Parathyroid adenoma (tissue), 2 donors: ENCODE data around the gene SIAE.

Source experiments
- H2AFZ ChIP-seq: fragments of 300-600 bp; sonication (generic); one replicate; pipeline ENCODE4 v1.7.0; 2017; ENCODE audit warnings: antibody characterized with exemption, mild to moderate bottlenecking
- H3K27ac ChIP-seq: fragments of 300-600 bp; sonication (generic); one replicate; pipeline ENCODE4 v1.7.0; 2017
- H3K27me3 ChIP-seq: fragments of 300-600 bp; sonication (generic); one replicate; pipeline ENCODE4 v1.7.0; 2017; ENCODE audit warnings: low read length; ENCODE audit not compliant: control insufficient read depth, insufficient read depth
- H3K36me3 ChIP-seq: fragments of 300-600 bp; sonication (generic); one replicate; pipeline ENCODE4 v1.7.0; 2017; ENCODE audit warnings: low read length; ENCODE audit not compliant: control insufficient read depth, insufficient read depth
- H3K4me1 ChIP-seq: fragments of 300-600 bp; sonication (generic); one replicate; pipeline ENCODE4 v1.7.0; 2017; ENCODE audit warnings: control low read depth
- H3K4me2 ChIP-seq: fragments of 300-600 bp; sonication (generic); one replicate; pipeline ENCODE4 v1.7.0; 2017; ENCODE audit warnings: low read length
- H3K4me3 ChIP-seq: fragments of 300-600 bp; sonication (generic); one replicate; pipeline ENCODE4 v1.7.0; 2017; ENCODE audit warnings: low read depth, low read length
- H3K79me2 ChIP-seq: fragments of 300-600 bp; sonication (generic); one replicate; pipeline ENCODE4 v1.7.0; 2017; ENCODE audit warnings: control low read depth
- H3K9ac ChIP-seq: fragments of 300-600 bp; sonication (generic); one replicate; pipeline ENCODE4 v1.7.0; 2017; ENCODE audit warnings: mild to moderate bottlenecking
- H3K9me3 ChIP-seq: fragments of 300-600 bp; sonication (generic); one replicate; pipeline ENCODE4 v1.7.0; 2017; ENCODE audit warnings: low read length; ENCODE audit not compliant: control insufficient read depth
- TF ChIP-seq, protein P1 (sequence below): fragments of 300-600 bp; sonication (generic); IDR thresholded peaks from one replicate; pipeline ENCODE4 v1.7.0; 2017; ENCODE audit warnings: antibody characterized with exemption, mild to moderate bottlenecking
- donor health status: primary hyperparathyroidism.

SIAE gene, protein sequence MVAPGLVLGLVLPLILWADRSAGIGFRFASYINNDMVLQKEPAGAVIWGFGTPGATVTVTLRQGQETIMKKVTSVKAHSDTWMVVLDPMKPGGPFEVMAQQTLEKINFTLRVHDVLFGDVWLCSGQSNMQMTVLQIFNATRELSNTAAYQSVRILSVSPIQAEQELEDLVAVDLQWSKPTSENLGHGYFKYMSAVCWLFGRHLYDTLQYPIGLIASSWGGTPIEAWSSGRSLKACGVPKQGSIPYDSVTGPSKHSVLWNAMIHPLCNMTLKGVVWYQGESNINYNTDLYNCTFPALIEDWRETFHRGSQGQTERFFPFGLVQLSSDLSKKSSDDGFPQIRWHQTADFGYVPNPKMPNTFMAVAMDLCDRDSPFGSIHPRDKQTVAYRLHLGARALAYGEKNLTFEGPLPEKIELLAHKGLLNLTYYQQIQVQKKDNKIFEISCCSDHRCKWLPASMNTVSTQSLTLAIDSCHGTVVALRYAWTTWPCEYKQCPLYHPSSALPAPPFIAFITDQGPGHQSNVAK

DNA sequence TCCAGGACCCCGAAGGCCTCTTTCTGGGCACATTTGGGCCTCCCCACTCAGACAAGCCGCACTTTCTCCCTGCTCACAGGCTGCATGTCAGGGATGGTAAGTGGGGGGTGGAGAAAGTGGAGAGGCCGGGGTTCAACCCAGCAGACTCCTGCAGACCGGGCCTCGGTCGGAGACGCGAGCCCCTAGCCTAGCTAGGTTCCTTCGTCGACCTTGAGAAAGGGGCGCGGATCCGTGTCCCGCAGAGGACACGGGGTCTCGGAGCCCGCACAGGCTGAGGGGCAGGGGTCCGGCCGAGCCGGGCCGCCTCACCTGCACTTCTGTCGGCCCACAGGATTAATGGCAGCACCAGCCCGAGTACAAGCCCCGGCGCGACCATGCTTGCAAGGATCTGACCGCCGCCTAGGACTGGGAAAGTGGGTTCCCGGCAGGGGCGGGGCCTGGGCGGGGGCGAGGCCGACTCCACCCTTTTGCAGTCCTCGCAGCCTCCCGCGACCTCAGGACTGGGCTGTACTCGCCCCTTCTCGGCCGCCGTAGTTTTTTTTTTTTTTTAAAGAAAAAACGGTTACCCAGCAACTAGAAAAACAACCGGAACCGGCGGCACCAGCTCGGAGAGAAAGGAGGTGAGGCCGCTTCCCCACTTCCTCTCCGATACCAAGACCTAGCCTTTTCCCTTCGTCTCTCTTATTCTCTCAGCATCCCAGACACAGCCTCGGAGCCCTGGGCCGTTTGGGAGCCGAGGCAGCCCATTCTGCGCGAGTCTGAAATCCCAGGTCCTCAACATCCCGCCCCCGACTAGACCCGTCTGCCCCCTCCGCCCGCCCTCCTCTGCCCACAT lies at the start of gene SIAE, which contains the start of gene SPA17:
Gene SIAE (minus strand): TSS at position 407 of the 835 bp plus-strand sequence. CDS start 31 bp downstream, at position 376.
Gene SPA17 (plus strand): TSS at position 572 of the 835 bp plus-strand sequence. CDS start 1,361 bp downstream, outside the sequence.
- Histone ChIP-seq H3K9me3 (no peaks in the 10 kb centered on the region), H2AFZ (peak within 1 kb of the TSS; percentile 61), H3K27ac (peak within 1 kb of the TSS; percentile 86), H3K36me3 (no peaks in the 10 kb centered on the region), H3K9ac (peak within 1 kb of the TSS; percentile 46), H3K79me2 (peaks cover 2% of the 10 kb centered on the region), H3K4me2 (peak within 1 kb of the TSS; percentile 80), H3K4me3 (peak within 1 kb of the TSS; percentile 82), H3K4me1 (peaks cover 4% of the 10 kb centered on the region), H3K27me3 (no peaks in the 10 kb centered on the region)
- TF ChIP-seq, protein P1, sequence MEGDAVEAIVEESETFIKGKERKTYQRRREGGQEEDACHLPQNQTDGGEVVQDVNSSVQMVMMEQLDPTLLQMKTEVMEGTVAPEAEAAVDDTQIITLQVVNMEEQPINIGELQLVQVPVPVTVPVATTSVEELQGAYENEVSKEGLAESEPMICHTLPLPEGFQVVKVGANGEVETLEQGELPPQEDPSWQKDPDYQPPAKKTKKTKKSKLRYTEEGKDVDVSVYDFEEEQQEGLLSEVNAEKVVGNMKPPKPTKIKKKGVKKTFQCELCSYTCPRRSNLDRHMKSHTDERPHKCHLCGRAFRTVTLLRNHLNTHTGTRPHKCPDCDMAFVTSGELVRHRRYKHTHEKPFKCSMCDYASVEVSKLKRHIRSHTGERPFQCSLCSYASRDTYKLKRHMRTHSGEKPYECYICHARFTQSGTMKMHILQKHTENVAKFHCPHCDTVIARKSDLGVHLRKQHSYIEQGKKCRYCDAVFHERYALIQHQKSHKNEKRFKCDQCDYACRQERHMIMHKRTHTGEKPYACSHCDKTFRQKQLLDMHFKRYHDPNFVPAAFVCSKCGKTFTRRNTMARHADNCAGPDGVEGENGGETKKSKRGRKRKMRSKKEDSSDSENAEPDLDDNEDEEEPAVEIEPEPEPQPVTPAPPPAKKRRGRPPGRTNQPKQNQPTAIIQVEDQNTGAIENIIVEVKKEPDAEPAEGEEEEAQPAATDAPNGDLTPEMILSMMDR: no peak

DNA sequence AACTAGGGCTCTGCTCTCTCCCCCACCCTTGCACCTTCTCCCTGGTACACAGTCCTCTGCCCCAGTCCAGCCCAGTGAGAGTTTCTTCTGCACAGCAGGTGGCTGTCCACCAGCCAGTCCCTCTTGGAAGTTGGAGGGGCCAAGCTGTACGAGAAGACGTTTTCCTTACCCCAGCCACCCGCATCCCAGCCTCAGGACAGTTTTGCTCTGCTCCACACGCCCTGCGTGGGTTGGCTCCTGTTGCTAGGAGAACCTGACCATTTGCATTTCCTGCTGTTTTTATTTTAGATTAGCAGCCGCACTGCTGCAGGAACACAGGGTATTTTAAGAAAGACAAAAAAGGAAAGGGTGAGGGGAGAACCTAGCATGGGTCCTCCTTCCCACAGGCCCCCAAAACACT lies 48.6 kb upstream of the SIAE start:
- no peaks in the 10 kb centered on the region for H3K36me3 ChIP-seq
- TF ChIP-seq, protein P1: no peak
- H3K9me3 ChIP-seq: no peaks in the 10 kb centered on the region
- no peak overlapping the region for H3K4me2 ChIP-seq
- no peak overlapping the region for H3K4me3 ChIP-seq
- H3K4me1 ChIP-seq: no peaks in the 10 kb centered on the region
- H3K9ac ChIP-seq: no peak overlapping the region
- H3K79me2 ChIP-seq: no peaks in the 10 kb centered on the region
- no peak overlapping the region for H3K27ac ChIP-seq
- H2AFZ ChIP-seq: no peak overlapping the region
- no peaks in the 10 kb centered on the region for H3K27me3 ChIP-seq

DNA sequence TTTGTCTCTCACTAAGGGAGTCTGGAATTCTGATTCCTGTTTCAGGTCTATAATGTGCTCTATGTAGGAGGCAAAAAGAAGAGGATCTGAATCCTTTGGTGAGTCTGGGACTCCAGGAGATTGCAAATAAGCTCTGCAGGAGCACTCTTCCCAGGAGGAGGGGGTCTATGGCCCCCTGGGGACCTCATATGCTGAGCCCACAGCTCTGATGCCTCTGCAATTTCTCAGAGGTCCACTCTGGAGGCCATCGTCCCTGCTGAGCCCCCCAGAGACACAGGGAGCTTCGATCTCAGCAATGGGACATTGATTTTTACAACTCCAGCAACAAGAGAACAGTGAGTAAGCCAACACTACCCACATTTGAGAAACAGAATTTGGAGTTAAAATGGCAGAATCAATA lies 46.0 kb upstream of the SIAE start:
- Histone ChIP-seq H3K27me3 (no peaks in the 10 kb centered on the region), H2AFZ (no peak overlapping the region)

DNA sequence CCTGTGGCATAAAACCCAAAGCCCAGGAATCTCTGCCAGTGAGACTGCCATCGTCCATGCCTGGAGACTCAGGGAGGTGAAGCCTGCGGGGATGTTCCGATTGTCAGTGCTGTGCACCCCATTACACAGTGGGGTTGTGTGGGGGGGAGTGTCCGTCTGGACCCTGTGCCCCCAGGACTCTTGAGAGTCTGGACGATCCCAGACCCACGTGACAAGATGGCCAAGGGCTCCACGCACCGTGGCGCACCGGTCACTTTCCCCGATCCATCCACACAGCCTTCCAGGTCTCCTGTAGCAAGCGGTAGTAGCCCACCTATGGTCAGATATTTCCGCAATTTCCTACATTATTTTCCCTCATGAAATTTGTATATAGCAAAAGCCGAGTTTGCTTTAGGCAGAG lies 45.3 kb upstream of the SIAE start:
- no peaks in the 10 kb centered on the region for H3K9me3 ChIP-seq
- H3K4me3 ChIP-seq: no peak overlapping the region
- no peaks in the 10 kb centered on the region for H3K36me3 ChIP-seq
- no peaks in the 10 kb centered on the region for H3K27me3 ChIP-seq
- H3K79me2 ChIP-seq: no peaks in the 10 kb centered on the region
- no peaks in the 10 kb centered on the region for H3K4me1 ChIP-seq
- TF ChIP-seq, protein P1: no peak
- H3K9ac ChIP-seq: no peak overlapping the region
- no peak overlapping the region for H2AFZ ChIP-seq
- no peak overlapping the region for H3K4me2 ChIP-seq
- no peak overlapping the region for H3K27ac ChIP-seq

More for the DNA sequence above, 46.0 kb upstream of the SIAE start:
- Histone ChIP-seq H3K27ac (no peak overlapping the region), H3K79me2 (no peaks in the 10 kb centered on the region), H3K4me1 (no peaks in the 10 kb centered on the region), H3K36me3 (no peaks in the 10 kb centered on the region), H3K4me3 (no peak overlapping the region), H3K9ac (no peak overlapping the region), H3K9me3 (no peaks in the 10 kb centered on the region), H3K4me2 (no peak overlapping the region)
- TF ChIP-seq, protein P1: no peak
